OCI-LY3 (cell line): ENCODE measurements around the gene FAM149A.

Experiments
- H2AFZ ChIP-seq: fragments of 200-600, 300-600 bp; shearing (Covaris generic); 2 replicates; pipeline ENCODE4 v1.6.0; 2014; ENCODE audit warnings: antibody characterized with exemption, low read depth, low read length
- H3K27ac ChIP-seq: fragments of 200-600, 300-600 bp; sonication (generic); 2 replicates; pipeline ENCODE4 v1.5.1; 2014; ENCODE audit warnings: mild to moderate bottlenecking, low read length, moderate library complexity, mixed read lengths
- H3K27me3 ChIP-seq: fragments of 200-600, 300-600 bp; sonication (generic); 2 replicates; pipeline ENCODE4 v1.6.1; 2014; ENCODE audit warnings: low read depth, low read length, mixed read lengths
- H3K36me3 ChIP-seq: fragments of 200-600, 300-600 bp; sonication (generic); replicated peaks from 2 replicates; pipeline ENCODE3; 2014; ENCODE audit warnings: low read depth, low read length, mixed read lengths
- H3K4me1 ChIP-seq: fragments of 300-600, 200-600 bp; sonication (generic); 2 replicates; pipeline ENCODE4 v1.6.1; 2014; ENCODE audit warnings: low read length, mixed read lengths
- H3K4me2 ChIP-seq: fragments of 200-600, 300-600 bp; sonication (generic); 2 replicates; pipeline ENCODE4 v1.6.1; 2014; ENCODE audit warnings: low read length, mixed read lengths
- H3K4me3 ChIP-seq: fragments of 300-600, 200-600 bp; sonication (generic); 2 replicates; pipeline ENCODE4 v1.5.1; 2014; ENCODE audit warnings: antibody characterized with exemption, mild to moderate bottlenecking, low read length, moderate library complexity
- H3K79me2 ChIP-seq: fragments of 300-600, 200-600 bp; shearing (Covaris generic); 2 replicates; pipeline ENCODE4 v1.6.1; 2014; ENCODE audit warnings: mild to moderate bottlenecking, low read length, mixed read lengths
- H3K9ac ChIP-seq: fragments of 300-600, 200-600 bp; shearing (Covaris generic); 2 replicates; pipeline ENCODE4 v1.6.0; 2014; ENCODE audit warnings: mild to moderate bottlenecking, low read length, moderate library complexity
- H3K9me3 ChIP-seq: fragments of 200-600, 300-600 bp; shearing (Covaris generic); 2 replicates; pipeline ENCODE4 v1.6.1; 2014; ENCODE audit warnings: low read length, mixed read lengths; ENCODE audit not compliant: insufficient read depth
- H4K20me1 ChIP-seq: fragments of 200-600, 300-600 bp; sonication (generic); 2 replicates; pipeline ENCODE4 v1.6.1; 2016; ENCODE audit warnings: low read length, mixed read lengths; ENCODE audit not compliant: insufficient read depth
- EZH2phosphoT487 ChIP-seq: fragments of 200-600 bp; shearing (Covaris generic); IDR thresholded peaks from 2 replicates; pipeline ENCODE4 v1.6.1; 2018; ENCODE audit warnings: antibody characterized with exemption, mixed run types, low read depth
- TF ChIP-seq, protein P1 (sequence below): fragments of 200-600, 300-600 bp; sonication (generic); IDR thresholded peaks from 2 replicates; pipeline ENCODE4 v1.5.1; 2014; ENCODE audit warnings: antibody characterized with exemption, low read length, low read depth

FAM149A gene

DNA sequence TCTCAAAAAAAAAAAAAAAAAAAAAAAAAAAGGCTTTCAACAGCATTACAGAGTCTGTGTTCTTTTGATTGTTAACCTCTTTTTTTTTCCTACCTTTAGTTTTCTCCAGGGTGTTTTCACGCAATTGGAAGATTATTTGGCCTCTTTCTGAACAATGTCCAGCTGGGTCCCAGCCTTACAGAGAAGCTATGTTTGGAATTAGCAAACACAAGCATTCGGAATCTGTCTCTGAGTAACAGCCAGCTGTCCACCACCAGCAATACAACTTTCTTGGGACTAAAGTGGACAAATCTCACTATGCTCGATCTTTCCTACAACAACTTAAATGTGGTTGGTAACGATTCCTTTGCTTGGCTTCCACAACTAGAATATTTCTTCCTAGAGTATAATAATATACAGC is 22.3 kb upstream of the FAM149A start:
- TF ChIP-seq, protein P1, sequence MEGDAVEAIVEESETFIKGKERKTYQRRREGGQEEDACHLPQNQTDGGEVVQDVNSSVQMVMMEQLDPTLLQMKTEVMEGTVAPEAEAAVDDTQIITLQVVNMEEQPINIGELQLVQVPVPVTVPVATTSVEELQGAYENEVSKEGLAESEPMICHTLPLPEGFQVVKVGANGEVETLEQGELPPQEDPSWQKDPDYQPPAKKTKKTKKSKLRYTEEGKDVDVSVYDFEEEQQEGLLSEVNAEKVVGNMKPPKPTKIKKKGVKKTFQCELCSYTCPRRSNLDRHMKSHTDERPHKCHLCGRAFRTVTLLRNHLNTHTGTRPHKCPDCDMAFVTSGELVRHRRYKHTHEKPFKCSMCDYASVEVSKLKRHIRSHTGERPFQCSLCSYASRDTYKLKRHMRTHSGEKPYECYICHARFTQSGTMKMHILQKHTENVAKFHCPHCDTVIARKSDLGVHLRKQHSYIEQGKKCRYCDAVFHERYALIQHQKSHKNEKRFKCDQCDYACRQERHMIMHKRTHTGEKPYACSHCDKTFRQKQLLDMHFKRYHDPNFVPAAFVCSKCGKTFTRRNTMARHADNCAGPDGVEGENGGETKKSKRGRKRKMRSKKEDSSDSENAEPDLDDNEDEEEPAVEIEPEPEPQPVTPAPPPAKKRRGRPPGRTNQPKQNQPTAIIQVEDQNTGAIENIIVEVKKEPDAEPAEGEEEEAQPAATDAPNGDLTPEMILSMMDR: no peak
- TF ChIP-seq EZH2phosphoT487: no peak
- no peak overlapping the region for H3K4me3 ChIP-seq

DNA sequence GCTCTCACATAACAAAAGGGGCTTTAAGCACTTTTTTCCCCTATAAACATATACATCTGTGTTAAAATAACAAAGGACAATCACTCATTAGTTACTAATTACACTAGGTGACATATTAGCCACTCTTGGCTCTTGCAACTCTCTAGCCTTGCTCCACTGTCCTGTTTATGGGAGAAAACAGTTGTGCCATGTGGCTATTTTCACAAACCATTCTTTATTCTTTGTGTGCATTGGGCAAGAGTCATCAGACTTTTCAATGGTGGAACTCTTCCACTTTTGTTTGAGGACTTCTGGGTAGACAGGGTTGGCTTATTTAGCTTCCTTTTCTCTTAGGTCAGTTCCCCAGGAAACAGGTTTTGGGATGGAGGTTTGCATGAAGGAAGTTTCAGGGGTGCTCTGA is 16.0 kb upstream of the FAM149A start:
- Histone ChIP-seq H3K79me2 (no peaks in the 10 kb centered on the region), H3K9ac (no peak overlapping the region), H3K9me3 (no peaks in the 10 kb centered on the region), H3K36me3 (no peaks in the 10 kb centered on the region), H3K27ac (no peak overlapping the region), H3K27me3 (no peaks in the 10 kb centered on the region), H3K4me2 (no peak overlapping the region), H2AFZ (no peak overlapping the region), H3K4me3 (no peak overlapping the region), H3K4me1 (no peaks in the 10 kb centered on the region), H4K20me1 (no peaks in the 10 kb centered on the region)
- no peak for TF ChIP-seq EZH2phosphoT487
- TF ChIP-seq, protein P1: no peak

More for the DNA sequence above, 22.3 kb upstream of the FAM149A start:
- H3K9me3 ChIP-seq: no peaks in the 10 kb centered on the region
- H3K4me2 ChIP-seq: no peak overlapping the region
- H3K79me2 ChIP-seq: no peaks in the 10 kb centered on the region
- no peak overlapping the region for H3K9ac ChIP-seq
- no peak overlapping the region for H2AFZ ChIP-seq
- H4K20me1 ChIP-seq: no peaks in the 10 kb centered on the region
- no peaks in the 10 kb centered on the region for H3K36me3 ChIP-seq
- H3K27ac ChIP-seq: no peak overlapping the region
- H3K4me1 ChIP-seq: no peaks in the 10 kb centered on the region
- no peaks in the 10 kb centered on the region for H3K27me3 ChIP-seq

DNA sequence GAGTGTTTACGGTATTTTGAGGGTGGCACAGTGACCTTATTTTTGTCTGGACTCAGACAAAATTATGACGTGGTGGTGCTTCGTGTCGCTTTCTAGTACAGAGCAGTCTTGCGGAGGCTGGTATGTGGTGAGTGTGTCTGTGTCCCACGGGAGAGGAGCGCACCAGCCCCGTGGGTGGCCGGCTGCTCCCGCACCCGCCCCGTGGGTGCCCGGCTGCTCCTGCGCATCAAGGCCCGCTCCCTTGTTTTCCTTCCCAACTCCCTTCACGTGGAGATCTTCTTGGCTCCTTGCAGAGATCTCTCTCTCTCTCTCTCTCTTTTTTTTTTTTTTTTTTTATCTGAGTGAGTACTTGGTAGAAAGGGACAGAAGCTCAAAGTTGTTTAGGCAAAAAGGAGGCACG is 12.2 kb upstream of the FAM149A start:
- H3K9ac ChIP-seq: no peak overlapping the region
- H3K27ac ChIP-seq: no peak overlapping the region
- H3K9me3 ChIP-seq: no peaks in the 10 kb centered on the region
- no peaks in the 10 kb centered on the region for H3K27me3 ChIP-seq
- H3K4me2 ChIP-seq: no peak overlapping the region
- no peaks in the 10 kb centered on the region for H4K20me1 ChIP-seq
- no peaks in the 10 kb centered on the region for H3K4me1 ChIP-seq
- H2AFZ ChIP-seq: no peak overlapping the region
- no peaks in the 10 kb centered on the region for H3K79me2 ChIP-seq
- TF ChIP-seq, protein P1: no peak
- no peak for TF ChIP-seq EZH2phosphoT487
- no peaks in the 10 kb centered on the region for H3K36me3 ChIP-seq
- no peak overlapping the region for H3K4me3 ChIP-seq

DNA sequence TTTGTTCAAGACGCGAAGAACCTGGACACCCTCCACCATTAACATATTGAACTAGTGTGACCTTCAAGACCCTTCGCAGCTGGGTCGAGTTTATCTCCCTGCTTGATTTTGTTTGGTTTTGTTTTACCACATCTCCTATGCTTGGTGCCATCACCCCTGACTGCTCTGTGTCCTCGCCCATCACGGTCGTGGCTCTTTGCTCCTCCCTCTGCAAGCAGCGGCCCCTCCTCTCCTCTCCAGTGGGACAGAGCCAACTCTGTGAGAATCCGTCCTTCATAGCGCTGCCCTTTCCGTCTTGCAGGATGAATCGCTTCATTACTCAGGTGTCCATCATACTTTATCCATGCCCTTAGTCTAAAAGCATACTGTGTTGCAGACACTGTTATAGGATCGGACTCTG is 9.1 kb upstream of the FAM149A start:
- no peaks in the 10 kb centered on the region for H3K9me3 ChIP-seq
- no peak overlapping the region for H3K4me3 ChIP-seq
- H3K36me3 ChIP-seq: no peaks in the 10 kb centered on the region
- H3K79me2 ChIP-seq: no peaks in the 10 kb centered on the region
- no peak overlapping the region for H3K27ac ChIP-seq
- no peaks in the 10 kb centered on the region for H4K20me1 ChIP-seq
- H3K9ac ChIP-seq: no peak overlapping the region
- no peak overlapping the region for H2AFZ ChIP-seq
- H3K4me2 ChIP-seq: no peak overlapping the region
- TF ChIP-seq EZH2phosphoT487: no peak
- TF ChIP-seq, protein P1: no peak
- no peaks in the 10 kb centered on the region for H3K27me3 ChIP-seq
- no peaks in the 10 kb centered on the region for H3K4me1 ChIP-seq
